NT2/D1 (cell line): Measurements from ENCODE around the gene C13orf42.

Experiments
- SUZ12 ChIP-seq: IDR thresholded peaks from 2 replicates; pipeline ENCODE4 v1.6.1; 2011; ENCODE audit not compliant: insufficient read length, insufficient read depth; ENCODE audit errors: extremely low read depth
- YY1 ChIP-seq: IDR thresholded peaks from 2 replicates; pipeline ENCODE4 v1.6.1; 2011; ENCODE audit not compliant: insufficient read length, insufficient read depth
- ZNF274 ChIP-seq: IDR thresholded peaks from 2 replicates; pipeline ENCODE4 v1.6.1; 2011; ENCODE audit warnings: mild to moderate bottlenecking, low read depth, low read length

DNA sequence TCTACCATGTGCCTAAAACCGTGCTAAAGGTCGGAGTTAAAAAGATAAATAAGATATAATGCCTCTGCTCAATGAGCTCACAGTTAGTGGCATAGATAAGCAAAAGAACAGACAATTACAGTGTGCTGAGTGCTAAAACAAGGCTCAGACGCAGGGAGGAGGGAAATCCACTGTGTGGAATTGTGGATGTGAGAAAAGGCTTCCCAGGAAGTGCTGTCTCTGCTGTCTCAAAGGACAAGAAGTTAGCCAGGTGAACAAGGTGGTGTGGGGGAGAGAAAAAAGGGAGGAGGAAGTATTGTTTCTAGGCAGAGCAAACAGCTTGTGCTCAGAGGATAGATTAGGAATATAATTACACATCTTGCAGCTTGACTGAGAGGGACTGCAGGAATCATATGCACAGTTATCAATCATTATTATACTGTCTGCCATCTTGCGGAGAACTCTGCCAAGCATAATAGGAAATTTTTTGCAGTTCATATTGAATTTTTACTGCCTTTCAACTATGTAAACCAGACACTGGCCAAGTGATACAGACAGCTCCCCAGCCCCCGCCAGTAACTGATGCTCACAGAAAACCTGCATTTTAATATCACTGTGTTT is 9.3 kb downstream of the C13orf42 start:
- TF ChIP-seq ZNF274 (no peak), YY1 (no peak), SUZ12 (no peak)
